Islet precursor cell (in vitro differentiated cells): ENCODE measurements around the gene HBP1.
"Not testable (repeated sequence)": the region's sequence is repeated elsewhere in the genome, so short reads cannot be mapped to it uniquely, and the experiment has no call there.

ENCODE experiments used
- DNase-seq: peaks from one replicate; pipeline ENCODE4 v3.0.0-alpha.2; 2018

Gene HBP1

DNA sequence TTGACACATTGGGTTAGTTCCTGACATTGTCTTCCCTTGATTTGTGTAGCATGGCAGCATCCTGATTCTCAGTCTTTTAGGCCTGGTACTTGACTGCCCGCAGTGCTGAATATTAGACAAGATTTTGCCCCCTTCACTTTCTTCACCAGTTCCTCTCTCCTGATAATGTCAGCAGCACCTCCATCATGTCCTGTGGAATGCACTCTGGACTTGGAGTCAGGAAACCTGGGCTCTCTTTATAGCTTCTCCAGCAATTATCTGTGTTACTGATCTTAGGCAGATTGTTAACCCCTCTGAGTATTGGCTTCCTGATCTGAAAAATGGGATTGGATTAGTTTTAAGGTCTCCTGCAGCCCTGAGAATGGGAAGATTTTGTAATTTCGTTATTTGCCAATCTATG lies 19.0 kb downstream of the HBP1 start:
- no peak for DNase-seq

DNA sequence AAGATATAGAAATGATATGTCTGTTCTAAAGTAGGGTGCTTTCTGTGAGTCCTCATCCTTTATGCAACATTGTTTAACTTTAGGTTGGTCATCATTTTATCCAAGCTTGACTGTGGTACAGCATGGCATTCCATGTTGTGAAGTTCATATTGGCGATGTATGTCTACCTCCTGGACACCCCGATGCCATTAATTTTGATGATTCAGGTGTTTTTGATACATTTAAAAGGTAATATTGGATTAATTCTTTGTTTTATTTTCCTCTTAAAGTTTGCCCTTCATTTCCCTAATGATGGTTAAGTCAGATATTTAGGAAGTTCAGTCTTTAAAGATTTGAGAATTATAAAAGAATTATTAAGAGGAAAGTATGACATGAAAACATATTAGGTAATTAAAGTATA lies 21.3 kb downstream of the HBP1 start:
- no peak for DNase-seq

DNA sequence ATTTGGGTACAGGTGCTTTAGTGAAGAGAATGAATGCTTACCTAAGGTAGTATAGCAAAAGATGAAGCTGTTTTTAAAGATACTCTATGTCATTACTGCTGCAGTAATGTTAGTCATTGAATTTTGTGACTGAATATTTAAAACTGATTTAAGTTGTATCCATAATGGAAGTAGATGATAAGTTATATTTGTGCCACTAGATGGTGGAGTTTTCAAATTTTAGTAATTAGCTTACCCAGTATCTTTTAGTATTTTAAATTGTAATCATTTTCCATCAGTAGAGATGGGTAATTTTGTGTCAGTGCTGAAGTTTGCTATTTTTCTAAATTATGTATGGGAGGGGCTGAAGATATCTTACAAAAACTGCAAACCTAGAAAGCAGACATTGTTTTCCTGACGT lies 25.2 kb downstream of the HBP1 start:
- DNase-seq, result no peak

DNA sequence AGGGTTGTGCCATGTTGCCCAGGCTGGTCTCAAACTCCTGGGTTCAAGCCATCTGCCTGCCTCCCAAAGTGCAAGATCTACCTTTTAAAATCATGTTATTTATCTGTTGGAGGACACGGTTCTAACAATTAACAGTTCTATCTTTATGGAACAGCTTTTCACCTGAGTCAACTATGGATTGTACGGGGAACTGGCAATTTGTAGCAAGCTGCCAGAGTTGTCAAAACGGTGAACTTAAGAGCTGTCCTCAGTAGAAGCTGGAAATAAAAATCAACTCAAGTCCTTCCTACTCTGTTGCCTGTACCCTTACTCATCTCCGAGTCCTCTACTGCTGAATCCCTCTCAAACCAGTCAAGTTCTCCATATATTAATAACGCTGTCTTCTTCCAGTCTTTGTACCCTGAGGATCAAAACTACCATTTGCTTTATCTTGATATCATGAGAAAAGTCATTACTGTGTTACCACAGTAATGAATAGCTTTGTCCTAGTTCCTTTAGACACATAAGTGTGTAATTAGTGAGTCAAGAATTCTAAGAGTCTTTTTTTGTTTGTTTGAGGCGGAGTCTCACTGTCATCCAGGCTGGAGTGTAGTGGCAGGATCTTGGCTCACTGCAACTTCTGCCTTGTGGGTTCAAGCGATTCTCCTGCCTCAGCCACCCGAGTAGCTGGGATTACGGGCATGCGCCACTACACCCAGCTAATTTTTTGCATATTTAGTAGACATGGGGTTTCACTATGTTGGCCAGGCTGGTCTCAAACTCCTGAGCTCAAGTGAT lies 28.2 kb downstream of the HBP1 start:
- no peak for DNase-seq

DNA sequence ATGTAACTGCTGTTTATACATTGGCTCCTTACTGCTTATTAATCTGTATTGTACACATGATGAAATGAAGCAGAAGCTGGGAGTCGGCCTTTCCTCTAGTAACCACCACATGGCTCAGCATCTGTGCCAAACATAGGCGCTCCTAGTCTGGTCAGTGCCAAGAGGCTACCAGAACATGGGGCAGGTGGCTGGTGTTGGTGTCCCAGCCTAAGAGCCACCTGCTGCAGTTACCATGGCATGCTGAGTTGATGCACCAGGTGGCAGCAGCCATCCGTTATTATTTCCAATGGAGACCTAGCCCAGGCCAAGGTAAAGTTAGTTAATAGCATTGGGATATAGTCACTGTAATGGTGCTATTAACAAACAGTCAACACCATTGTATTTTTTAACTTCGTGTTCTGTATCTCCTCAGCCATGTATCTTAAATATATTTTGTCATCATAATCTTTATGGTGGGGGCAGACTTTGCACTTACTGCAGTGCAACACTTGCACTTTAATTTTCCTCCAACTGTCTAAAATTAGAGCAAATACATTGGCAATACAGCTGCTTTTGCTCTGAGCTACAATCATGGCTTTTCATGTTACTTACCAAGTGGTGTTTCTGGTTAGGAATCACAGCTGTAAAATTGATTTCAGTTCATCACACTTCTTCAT lies 33.1 kb downstream of the HBP1 start:
- peak; percentile 67 for DNase-seq

DNA sequence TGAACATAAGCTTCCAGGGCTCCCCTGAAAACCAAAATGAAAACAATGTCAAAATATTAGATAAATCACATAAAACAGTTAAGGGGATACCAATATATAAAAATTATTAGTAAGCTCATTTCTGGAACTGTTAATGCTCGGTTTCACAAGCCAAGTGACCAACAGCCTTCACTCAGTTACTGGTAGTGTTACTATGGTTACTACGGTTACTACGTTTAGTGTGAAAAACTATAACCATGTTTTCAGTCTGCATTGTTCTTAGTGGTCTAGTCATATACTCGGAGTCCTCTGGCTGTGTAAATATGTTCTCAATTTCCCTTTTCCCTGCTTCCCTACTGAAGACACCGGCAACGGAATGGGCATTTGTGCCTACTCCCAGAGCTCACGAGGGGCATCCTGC lies 34.8 kb downstream of the HBP1 start:
- no peak for DNase-seq

DNA sequence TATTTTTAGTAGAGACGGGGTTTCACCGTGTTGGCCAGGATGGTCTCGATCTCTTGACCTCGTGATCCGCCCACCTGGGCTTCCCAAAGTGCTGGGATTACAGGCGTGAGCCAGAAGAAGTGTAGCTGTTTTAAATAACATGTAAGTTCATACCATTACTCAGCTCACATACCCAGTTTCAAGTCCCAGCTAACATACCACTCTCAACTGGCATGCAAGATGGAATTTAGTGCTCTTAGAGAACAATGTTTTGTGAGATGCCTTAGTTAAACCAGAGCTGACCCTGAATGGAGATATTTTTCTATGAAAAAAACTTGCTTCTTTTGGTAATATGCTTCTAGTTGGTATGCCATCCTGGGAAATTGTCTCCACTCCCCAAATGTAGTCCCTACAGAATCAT lies 37.3 kb downstream of the HBP1 start:
- no peak for DNase-seq

DNA sequence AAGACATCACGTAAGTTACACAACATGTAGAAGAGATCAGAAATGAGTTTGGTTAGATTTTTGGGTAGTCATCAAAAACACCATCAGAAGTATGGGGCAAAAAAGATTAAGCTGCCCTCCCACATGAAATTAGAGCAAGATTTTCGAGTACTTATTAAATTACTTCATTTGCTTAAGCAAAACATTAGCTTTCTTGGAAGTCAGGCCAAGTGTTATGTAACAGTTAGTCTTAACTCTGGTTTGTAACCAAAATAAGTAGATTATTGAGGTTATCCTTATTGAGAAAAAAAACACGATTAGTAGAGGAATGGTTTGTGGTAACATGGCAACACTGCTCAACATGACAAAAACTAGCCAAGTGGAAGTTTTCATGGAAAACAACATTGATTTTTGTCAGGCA lies 37.9 kb downstream of the HBP1 start:
- no peak for DNase-seq

DNA sequence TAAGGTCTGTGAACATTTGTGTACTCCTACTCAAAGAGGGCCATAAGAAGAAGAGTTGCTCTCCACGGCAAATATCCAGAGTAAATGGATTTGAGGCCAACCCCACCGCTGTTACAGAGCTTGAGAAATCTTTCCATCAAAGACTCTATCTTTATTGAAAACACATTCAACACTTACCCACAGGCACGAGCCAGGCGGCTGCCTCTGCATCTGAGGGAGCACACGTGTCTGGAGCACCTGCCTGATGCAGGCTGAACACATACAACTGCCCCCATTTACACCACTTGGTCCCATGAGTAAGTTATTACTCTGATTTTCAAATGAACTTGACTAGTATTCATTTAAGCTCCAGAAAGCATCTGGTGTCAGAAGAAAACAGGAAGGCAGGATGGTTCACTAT lies 38.7 kb downstream of the HBP1 start:
- DNase-seq, result no peak

DNA sequence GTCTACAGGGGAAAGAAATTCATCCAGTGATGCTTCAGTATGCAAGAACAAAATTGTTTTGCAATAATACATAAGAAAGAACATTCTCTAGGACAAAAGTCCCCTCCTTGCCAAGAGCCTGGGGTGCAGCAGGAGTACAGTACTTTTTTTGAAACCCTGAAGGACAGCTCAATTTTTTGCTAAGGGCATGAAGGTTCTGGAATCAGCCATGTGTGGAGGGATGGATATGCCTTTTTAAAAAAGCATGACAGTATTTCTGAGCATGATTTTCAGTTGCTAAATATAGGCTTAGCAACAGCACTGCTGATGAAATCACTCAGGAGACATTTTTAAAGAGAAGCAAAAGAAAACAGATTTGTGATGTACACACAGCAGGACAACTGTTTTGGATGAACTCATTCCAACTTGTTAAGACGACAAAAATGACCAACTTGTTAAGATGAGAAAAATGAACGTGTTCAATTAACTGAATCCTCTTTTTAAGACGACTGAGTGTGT lies 39.3 kb downstream of the HBP1 start:
- no peak for DNase-seq

DNA sequence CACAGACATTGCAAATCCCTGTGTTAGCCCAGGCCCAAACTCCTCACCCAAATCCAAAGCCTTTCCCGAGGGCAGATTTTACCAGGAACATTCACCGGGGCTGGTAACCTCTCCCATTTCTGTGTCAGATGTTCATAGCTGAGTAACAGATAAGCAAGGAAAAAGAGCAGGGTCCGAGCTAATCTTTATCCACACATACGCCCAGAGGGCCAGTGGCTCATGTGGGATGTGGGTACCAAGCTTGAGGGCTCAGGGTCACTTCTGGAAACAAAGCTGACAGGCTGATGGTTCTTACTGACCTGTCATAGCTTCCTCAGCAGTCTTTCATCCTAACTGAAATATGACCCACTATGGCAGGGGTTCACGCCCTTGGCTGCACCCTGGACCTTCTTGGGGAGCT lies 39.8 kb downstream of the HBP1 start:
- no peak for DNase-seq

DNA sequence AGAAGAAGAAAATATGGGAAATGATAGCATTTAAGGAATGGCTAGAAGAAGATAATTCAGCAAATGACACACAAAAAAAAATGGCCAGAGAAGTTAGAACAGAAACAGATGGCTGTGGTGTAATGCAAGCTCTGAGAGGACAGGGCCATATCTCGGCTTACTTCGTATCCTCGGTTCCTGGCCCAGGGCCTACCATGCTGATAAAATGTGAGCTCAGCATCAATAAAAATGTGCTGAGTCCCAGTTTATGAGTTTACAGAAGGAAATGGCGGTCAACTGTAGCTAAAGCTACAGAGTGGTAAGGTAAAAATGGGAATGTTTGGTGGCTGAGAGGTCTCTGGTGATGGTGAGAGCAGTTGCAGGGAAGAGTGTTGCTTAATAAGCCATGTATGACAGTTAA lies 40.8 kb downstream of the HBP1 start:
- DNase-seq, result no peak

DNA sequence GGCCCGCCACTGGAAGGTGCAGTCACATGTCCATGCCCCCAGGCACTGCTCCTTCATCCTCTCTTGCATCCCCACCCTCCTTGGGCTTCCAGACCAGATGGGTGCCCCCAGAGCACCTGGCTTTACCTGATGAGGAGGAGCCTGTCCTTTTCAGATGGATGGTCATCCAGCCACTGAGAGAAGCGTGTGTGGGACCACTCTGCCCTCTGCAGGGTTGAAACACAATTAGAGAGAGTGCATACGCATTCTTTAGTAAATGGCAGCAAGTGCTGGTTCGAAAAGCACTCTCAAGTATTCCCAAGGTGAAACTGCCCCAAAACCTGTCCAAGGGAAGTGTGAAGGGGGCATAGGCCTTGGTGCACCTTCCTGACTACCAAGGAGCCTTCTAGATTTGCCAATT lies 41.6 kb downstream of the HBP1 start:
- no peak for DNase-seq

DNA sequence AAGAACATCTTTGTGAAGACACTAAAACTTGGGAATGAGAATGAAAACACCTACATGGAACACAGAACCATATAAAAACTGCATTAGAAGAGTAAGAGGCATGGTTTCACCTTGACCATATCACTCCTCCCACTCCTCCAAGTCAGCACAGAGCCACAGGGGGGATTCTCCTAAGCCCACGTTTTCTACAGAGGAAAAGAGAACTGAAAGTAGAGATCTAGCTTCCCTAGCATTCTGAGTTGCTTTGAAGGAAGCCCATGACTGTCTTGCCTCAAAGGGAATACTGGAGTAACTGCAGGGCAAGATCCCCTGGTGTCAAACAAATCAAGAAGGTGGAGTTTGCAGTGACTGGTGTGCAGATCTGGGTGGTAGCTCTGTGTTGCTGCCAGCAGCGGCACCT lies 43.9 kb downstream of the HBP1 start:
- DNase-seq, result no peak

DNA sequence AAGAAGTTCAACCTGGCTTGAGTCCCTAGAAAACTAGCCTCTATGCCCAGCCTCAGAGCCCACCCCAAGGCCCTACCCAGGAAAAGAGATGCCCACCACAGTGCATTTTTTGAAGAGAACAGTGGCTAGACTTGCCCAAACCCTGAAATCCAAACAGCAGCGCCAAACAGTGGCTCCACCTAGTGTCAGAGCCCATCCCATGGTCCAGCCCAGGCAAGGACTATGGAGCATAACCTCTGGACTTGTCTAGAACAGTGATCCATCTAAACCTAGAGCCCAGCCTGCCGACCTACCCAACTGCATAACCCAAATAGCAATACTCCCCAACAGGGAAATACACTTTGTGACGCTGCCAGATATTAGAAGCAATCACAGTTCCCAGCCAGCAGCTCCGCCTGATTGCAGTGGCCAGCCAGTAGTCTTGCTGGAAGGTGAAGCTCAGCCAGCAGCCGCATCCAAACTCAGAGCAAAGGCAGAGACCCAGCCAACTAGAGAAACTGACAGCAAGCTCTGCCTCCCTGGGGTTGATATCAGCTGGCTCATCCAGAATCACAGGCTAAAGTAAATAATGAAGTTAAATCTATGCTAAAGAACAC lies 44.5 kb downstream of the HBP1 start:
- no peak for DNase-seq

DNA sequence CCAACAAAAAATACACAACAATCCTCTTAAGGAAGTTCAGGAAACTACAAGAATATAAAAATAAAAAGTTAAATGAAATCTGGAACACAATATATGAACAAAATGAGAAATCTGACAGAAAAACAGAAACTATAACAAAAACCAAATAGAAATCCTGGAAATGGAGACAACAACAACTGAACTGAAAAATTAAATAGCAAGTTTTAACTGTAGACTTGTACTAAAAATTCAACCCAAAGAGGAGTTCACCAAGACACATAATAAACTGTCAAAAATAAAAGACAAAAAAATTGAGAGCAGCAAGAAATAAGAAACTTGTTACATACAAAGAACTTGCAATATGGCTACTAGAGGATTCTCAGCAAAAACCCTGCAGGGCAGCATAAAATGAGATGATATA lies 45.1 kb downstream of the HBP1 start:
- DNase-seq, result no peak

DNA sequence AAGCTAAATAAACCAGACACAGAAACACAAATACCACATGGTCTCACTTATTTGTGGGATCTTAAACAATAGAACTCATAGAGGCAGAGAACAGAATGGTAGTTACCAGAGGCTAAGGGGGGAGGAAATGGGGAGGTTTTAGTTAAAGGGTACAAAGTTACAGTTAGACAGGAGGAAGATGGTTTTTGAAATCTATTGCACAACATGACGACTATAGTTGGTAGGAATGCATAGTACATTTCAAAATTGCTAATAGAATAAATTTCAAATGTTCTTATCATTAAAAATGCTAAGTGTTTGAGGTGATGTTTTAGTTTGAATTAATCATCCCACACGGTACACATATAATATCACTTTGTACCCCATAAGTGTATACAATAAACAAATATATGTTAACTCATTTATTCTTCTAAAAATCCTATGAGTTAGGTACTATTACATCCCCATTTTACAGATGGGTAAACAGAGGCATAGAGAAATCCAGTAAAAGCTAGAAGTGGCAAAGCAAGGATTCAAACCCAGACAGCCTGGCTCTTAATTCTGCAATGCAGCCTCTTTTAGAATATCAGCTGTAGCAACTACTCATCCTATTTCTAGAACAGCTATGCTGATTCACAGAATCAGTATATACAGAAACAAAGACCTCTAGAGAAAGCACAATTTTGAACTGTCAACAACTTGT lies 50.9 kb downstream of the HBP1 start:
- no peak for DNase-seq

DNA sequence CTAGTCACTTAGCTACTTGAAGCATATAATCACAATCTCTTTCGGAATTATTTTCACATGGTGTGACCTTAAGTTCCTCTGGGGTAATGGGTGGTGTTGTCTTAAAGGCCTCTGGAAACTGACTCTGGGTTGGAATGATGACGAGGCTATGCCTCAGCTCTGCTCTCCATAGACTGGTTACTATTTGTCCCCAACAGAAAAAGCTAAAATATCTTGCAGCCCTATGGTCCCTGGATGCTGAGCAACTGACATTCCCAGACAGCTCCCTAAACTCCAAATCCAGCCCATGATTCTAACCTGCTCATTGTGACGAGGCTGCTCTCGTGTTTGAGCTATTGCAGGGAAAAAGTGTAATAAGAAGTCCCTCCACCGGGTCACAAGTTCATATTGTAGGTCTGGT lies 51.6 kb downstream of the HBP1 start:
- DNase-seq, result no peak

DNA sequence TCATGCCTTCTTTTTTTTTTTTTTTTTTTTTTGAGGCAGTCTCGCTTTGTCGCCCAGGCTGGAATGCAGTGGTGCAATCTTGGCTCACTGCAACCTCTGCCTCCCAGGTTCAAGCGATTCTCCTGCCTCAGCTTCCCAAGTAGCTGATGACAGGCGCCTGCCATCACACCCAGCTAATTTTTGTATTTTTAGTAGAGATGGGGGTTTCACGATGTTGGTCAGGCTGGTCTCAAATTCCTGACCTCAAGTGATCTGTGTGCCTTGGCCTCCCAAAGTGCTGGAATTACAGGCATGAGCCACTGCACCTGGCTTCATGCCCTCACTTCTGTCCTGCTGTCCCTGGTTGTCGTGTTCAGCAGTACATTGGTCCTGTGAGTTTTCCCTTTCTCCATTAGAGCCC lies 52.0 kb downstream of the HBP1 start:
- not testable (repeated sequence) for DNase-seq

DNA sequence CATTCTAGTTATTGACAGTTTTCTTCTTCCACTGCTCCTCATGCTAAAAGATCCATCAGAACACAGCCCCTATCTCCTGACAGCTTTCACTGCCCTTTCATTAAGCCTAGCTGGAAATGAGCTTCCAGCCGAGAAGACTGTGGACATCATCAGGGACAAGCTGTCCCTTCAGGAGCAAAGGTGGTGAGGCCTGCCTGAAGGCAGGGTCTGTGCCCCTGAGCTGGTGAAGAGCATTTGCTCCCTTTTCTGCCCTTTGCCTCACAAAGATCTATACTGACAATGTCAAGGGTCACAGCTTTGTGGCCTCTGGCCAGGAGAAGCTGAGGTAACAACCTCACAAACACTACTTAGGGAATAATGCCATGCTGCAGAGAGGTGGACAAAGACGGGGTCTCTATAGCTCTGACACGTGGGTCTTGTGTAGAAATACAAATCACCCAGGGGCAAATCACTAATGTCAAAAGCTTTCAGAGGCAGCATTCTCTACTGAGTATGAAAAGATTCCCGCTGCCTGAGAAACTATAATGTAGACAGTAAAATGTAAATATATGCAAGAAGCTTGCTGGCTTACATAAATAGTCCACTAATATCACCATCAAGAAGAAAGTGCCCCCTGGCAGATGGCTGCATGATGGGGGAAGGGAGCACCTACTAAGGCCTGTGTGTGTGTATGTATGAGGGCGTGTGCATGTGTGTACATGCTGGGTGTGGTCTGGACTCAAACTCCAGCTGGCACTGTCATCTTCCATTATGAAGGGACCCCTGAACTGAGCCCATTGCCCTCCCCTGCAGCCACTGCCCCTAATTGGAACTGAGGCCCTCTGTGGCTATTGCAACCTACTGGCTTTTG lies 55.8 kb downstream of the HBP1 start:
- no peak for DNase-seq

DNA sequence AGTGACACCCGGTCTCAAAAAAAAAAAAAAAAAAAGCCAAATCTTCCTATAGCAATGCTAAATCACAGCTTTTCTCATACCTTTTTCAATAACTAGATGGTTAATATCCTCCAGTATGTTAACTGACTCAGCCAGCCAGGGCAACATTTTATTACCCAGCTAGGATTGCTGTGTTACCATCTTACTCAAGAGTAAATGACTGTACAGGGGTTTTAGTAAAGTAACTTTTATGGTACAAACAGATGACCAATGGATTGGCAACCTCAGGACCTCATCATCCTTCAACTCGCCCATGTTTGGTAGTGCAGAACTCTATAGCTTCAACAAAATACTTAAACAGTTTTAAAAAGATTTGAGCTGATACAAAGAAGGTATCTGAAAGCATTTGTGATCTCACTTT lies 59.5 kb downstream of the HBP1 start:
- no peak for DNase-seq

DNA sequence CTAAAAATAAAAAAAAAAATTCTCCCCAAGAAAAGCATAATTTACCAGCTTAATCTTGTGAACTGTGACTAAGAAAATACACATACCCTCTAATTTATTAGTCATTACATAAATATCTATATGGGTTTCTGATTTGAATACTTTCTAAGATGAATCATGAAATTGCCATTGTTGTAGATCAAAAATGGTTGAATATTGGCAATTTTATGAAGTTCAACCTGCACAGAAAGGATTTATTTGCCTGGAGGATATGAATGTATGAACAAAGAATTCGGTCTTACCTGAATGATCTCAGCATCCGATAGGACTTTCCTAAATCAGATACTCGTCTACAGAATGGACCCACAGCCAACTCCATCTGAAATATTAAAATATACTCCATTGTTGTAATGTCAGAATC lies 61.5 kb downstream of the HBP1 start:
- DNase-seq, result no peak

DNA sequence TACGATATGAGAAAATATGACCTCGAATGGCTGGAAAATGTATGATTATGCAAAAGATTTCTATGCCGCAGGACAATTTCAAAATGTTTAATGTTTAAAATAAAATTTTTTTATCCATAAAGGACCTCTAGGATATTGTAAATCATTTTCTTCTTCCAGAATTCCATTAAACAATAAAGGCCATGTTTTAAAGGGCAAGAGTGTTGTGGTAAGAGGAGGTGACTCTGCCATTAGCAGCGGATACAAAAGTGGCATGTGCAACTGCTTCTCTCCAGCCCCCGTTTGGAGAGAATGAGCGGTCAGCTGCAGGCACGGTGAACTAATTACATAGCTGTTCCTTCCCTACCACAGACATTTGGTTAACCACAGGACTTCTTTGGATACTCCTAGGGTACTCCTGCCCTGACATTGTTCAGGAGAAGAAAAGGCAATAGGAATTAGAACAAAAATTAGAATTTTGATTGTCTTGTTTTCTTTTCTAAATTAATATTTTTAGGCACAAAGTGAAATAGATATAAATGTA lies 63.8 kb downstream of the HBP1 start:
- peak; percentile 78 for DNase-seq
